Activated T-cell treated with anti-CD3 and anti-CD28 coated beads for 1 hour (primary cell): ENCODE measurements around the gene MRM3.
"Not testable (repeated sequence)": the region's sequence is repeated elsewhere in the genome, so short reads cannot be mapped to it uniquely, and the experiment has no call there.

Experiments used
- DNase-seq: peaks from one replicate; pipeline ENCODE4 v3.0.0-alpha.2; 2020; ENCODE audit warnings: low read depth

Gene MRM3

DNA sequence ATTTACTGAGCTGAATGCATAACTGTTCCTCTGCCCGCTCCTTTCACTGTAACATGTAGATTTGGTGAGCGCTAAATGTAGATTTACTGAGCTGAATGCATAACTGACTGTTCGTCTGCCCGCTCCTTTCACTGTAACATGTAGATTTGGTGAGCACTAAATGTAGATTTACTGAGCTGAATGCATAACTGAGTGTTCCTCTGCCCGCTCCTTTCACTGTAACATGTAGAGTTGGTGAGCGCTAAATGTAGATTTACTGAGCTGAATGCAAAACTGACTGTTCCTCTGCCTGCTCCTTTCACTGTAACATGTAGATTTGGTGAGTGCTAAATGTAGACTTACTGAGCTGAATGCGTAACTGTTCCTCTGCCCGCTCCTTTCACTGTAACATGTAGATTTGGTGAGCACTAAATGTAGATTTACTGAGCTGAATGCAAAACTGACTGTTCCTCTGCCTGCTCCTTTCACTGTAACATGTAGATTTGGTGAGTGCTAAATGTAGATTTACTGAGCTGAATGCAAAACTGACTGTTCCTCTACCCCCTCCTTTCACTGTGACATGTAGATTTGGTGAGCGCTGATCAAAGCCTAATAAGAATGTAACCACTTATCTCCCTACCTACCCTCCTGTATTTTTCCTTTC, 26.7 kb upstream of the MRM3 start:
- not testable (repeated sequence) for DNase-seq

GRCh38 chr17:756010-756567, 26.1 kb upstream of the MRM3 start:
- DNase-seq, result not testable (repeated sequence)

GRCh38 chr17:759964-760363, 22.2 kb upstream of the MRM3 start:
- no peak for DNase-seq

- no peak for DNase-seq
Measured at GRCh38 chr17:760371-760770, 21.8 kb upstream of the MRM3 start.

DNA sequence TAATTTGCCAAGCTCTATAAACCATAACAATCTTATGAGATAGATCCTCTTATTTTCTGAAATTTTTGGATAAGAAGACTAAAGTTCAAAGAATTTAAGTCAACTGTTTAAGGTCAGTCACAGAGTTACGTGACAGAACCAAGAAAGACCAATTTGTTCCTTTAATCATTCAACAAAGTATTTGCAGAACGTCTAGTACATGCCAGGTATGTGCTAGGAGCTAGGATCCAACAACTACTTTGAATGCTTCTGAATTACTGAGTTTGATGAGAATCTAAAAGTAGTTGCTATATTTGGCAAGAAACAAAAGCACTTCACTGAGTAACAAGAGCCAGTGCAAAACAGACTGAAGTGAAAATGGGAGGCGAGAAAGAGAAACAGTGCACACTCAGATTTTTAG, 15.1 kb upstream of the MRM3 start:
- DNase-seq, result no peak

DNA sequence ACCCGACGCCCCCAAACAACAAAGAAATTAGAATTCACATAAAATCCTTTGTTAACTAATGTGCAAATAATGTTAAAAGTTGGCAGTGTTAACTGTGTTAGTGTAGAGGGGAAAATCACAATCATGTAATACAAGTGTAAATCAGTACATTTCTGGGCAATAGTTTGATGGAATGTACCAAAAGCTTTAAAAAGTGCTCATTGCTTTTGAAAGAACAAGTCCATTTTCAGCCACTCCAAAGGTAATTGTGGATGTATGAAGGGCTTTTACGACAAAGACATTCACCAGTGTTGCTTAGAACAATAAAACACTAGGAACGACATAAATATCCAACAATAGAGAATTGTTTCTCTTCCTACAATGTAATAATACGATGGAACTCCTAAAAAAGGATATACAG, 9.1 kb upstream of the MRM3 start:
- DNase-seq, result no peak

DNA sequence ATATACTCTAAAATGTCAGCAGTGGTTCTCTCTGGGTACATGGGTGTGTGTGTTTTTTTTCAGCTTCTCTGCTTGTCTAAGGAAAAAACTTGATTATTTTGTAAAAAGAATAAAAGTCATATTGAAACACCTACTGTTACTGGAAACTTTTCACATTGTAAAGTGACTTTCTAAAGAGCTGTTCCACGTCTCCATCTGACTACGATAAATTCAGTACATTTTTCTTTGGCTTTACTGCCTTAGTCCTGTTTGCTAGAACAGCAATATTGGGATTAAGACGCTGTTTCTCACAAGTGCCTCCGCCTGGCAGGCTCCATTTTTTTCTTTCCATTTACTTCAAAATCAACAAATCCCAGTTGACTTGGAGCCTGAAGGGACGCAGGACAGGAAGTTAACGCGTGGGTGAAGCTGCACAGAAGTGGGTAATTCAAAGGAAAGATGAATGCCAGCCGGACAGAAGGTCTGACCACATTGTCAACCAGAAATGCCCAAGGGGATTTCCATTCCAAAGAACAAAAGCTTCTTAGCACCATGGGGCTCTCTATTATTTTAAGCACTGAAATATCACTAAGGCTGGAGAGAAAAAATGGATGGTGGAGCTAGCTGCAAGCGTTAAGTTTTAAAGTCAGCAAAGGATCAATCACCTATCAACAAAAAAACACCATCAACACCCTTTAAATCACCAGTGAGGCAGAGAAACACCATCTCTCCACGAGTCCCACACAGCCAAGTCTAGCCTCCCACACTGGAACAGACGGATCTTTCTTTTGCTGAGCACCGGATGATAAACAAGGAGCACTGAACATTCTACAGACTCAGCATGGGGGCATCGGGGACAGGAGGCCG, 8.5 kb upstream of the MRM3 start:
- DNase-seq, result no peak

DNA sequence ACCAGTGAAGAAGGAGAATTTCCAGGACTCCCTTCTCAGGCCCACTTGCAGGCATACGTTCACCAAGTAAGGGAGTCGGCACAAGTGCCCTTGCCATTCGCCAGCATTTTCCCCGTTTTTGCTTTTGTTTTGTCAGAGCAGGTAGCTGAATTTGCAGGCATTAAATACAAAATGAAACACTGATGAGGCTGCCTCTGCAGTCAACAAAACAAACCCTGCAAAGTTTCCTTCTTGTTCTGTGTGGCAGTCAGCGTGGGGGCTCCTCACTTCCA, 7.9 kb upstream of the MRM3 start:
- no peak for DNase-seq

DNA sequence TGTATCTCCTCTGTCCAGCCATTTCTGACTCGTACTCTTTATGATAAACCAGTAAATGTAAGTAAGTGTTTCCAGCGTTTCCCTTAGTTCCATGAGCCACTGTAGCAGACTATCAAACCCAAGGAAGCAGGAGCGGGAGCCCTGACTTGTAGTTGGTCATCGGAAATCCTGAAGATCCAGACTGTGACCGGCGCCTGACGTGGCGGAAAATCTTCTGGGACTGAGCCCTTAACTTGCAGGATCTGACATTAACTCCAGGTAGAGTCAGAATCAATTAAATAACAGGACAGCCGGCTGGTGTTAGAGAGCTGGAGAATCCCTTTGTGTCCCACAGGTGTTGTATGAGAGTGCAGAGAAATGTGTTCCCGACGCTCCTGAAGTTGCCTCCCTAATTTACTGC, 4.1 kb upstream of the MRM3 start:
- DNase-seq, result no peak

DNA sequence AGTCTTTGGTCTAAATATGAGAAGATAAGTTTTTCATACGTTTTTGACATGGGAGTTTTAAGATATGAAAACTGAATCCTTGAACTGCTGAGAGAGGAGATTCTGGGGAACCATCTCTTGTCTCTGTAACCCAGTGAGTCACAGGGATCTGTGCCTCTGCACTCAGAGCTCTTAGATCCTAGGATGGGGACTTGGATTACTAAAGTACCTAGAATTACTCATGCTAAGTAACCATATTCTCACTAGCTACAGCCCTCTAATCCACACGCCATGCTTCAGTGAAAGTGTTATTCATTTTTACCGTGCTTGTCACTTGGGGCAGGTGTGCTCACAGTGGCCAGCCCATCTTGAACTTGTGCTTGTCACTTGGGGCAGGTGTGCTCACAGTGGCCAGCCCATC, 2.0 kb downstream of the MRM3 start:
- DNase-seq, result no peak

DNA sequence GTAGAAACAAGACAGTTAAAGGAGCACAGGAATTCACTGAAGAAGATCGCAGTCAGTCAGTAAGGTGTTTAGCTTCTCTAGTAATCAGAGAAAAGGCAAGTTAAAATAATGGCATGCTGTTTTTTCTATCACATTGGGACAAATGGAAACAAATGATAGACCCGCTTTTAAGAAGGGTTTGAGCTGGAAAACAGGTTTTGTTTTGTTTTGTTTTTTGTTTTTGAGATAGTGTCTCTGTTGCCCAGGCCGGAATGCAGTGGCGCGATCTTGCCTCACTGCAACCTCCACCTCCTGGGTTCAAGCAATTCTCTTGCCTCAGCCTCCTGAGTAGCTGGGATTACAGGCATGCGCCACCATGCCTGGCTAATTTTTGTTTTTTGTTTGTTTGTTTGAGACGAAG, 3.7 kb downstream of the MRM3 start:
- DNase-seq, result not testable (repeated sequence)

DNA sequence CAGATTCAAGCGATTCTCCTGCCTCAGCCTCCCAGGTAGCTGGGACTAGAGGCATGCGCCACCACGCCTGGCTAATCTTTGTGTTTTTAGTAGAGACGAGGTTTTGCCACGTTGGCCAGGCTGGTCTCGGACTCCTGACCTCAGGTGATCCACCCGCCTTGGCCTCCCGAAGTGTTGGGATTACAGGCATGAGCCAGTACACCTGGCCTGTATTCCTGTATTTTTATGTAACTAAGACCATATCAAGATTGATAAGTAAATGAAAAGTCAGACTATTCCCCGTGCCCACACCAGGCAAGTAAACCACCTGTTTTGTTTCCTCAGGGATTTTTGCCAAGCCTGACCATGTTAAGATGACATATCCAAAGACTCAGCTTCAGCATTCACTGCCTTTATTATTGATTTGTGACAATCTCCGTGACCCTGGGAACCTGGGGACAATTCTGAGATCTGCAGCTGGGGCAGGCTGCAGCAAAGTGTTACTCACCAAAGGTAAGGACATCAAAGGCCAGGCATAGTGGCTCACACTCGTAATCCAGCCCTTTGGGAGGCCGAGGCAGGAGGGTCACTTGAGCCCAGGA, 5.6 kb downstream of the MRM3 start:
- DNase-seq, result no peak

- DNase-seq, result no peak
Measured at GRCh38 chr17:788551-788950, 6.4 kb downstream of the MRM3 start.

DNA sequence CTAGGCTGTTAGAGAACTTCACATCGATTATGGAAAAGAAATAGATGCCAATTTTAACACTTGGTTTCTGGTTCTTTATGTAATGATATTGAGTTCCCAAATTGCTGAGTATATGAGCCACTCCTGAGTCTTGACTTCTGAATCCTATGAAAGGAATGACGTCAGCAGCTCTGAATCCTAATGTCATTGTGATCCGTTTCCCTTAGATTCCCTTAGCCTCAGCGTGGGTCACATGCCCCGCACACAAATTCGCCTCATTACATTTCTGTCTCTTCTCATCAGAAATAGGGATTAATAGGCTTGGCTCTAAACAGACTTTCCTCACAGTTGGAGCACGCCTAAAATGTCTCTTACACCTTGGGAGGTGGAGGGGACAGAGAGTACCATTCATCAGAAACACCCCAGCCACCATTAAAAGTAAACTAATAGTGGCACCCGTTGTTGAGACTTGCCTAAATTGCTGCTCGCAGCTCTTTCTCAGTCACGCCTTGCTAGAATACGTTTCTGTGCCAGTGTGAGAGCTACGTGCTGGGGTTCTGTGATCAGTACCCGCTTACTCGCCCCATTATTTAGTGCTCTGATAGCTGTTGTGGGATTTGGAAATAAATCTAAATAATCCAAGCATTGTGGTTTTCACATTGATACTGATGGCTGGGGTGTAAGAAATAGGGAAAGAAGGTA, 7.1 kb downstream of the MRM3 start:
- no peak for DNase-seq

DNA sequence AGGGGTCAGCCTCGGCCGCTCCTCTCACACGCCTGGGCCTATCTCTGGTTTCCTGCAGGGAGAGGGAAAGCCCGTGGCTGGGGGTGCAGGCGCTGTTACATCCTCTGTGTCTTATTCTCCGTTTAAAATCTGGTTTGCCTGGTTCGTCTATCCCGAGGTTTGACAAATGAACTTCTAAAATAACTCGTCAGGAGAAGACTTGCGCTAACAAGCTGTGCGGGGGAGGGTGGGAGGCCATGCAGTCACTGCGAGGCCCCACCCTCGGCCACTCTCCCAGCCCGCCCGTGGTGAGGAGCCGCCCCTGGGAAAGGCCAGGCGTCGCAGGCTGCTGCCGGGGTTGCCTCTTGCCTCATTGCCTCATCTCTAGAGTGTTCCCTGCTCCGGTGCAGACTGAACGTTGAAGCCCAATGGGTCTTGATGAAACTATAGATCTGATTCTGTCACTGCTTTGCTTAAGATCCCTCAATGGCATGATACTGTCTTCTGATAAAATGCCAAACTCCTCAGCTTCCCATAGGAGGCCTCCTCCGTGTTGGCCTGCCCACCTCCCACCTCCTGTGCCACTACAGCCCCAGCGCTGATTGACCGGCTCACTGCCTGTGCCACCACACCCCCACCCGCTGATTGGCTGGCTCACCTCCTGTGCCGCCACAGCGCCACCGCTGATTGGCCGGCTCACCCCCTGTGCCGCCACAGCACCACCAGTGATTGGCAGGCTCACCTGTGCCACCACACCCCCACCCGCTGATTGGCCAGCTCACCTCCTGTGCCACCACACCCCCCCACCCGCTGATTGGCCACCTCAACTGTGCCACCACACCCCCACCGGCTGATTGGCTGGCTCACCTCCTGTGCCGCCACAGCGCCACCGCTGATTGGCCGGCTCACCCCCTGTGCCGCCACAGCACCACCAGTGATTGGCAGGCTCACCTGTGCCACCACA, 8.0 kb downstream of the MRM3 start:
- DNase-seq, result not testable (repeated sequence)

DNA sequence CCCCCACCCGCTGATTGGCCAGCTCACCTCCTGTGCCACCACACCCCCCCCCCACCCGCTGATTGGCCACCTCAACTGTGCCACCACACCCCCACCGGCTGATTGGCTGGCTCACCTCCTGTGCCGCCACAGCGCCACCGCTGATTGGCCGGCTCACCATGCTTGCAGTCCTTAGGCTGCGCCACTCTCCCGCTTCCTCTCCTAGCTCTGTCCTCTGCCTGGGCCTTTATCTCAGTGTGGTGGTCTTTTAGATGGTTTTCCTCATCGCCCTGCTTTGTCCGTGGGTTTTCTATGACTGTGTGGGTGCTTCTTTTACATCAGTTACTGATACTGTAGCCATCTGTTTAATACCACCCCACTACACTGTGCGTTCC, 8.7 kb downstream of the MRM3 start:
- DNase-seq, result not testable (repeated sequence)

DNA sequence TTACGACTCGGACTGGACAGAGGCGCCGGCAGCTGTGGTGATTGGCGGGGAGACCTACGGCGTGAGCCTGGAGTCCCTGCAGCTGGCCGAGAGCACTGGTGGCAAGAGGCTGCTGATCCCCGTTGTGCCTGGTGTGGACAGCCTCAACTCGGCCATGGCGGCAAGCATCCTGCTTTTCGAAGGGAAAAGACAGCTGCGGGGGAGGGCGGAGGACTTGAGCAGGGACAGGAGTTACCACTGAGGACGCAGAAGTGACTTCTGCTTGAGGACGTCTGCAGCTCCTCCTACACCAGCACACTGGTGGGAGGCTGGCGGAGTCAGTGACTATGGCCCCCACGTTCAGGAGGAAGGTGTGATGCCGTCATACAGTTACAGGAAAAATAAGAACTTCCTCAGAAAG, 9.7 kb downstream of the MRM3 start:
- no peak for DNase-seq

- no peak for DNase-seq
Measured at GRCh38 chr17:792277-792676, 10.1 kb downstream of the MRM3 start.

- DNase-seq, result peak; percentile 19
Measured at GRCh38 chr17:794876-795275, 12.7 kb downstream of the MRM3 start.

GRCh38 chr17:795276-795675, 13.1 kb downstream of the MRM3 start:
- no peak for DNase-seq

DNA sequence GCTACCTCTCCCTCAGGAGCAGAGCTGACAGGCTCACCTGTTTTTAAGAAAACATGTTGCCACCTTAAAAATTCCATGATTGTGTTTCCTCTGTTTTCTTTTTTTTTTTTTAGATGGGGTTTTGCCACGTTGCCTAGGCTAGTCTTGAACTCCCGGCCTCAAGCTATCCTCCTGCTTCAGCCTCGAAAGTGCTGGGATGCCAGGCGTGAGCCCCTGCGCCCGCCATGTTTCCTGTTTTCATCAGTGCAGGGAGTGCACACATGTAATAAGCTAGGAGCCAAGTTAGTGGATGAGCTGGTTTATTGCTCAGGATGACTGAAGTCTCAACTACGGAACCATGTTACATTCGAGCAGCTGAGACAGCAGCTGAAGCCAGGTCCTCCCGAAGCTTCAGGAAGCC, 13.6 kb downstream of the MRM3 start:
- DNase-seq, result no peak

- no peak for DNase-seq
Measured at GRCh38 chr17:796609-797008, 14.5 kb downstream of the MRM3 start.
